ENCODE data around the gene PAX9. TPM values are rescaled to one million over a fixed set of nuclear protein-coding genes. Genes with fewer than 3 reads are reported as not detected.

PAX9 gene
- 1 to 10 TPM in 2 of 3 donors, under 1 TPM in 1; 0.64 to 4.9 (median 1.3) TPM for total RNA-seq

- TF ChIP-seq POLR2A (IDR thresholded peaks at IDR 0.05): no peak
- TF ChIP-seq POLR2AphosphoS5 (IDR thresholded peaks at IDR 0.05): no peak
- TF ChIP-seq, protein P1, sequence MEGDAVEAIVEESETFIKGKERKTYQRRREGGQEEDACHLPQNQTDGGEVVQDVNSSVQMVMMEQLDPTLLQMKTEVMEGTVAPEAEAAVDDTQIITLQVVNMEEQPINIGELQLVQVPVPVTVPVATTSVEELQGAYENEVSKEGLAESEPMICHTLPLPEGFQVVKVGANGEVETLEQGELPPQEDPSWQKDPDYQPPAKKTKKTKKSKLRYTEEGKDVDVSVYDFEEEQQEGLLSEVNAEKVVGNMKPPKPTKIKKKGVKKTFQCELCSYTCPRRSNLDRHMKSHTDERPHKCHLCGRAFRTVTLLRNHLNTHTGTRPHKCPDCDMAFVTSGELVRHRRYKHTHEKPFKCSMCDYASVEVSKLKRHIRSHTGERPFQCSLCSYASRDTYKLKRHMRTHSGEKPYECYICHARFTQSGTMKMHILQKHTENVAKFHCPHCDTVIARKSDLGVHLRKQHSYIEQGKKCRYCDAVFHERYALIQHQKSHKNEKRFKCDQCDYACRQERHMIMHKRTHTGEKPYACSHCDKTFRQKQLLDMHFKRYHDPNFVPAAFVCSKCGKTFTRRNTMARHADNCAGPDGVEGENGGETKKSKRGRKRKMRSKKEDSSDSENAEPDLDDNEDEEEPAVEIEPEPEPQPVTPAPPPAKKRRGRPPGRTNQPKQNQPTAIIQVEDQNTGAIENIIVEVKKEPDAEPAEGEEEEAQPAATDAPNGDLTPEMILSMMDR (IDR thresholded peaks at IDR 0.05): no peak
- DNase-seq (ENCODE audit: low spot score in 2 of 2): peak; percentile 76 to 80
- intact Hi-C loops (cut with DNase I; ENCODE audit: low total_unique reads): no loop called here
- Histone ChIP-seq H3K4me3 (peak within 1 kb of the TSS; percentile 43 to 71 (median 53)), H3K9me3 (no peaks in the 10 kb centered on the region), H3K27ac (peak within 1 kb of the TSS in 1 of 2 donors; percentile 55), H3K4me1 (peaks cover 15 to 19% of the 10 kb centered on the region in 2 donors), H3K36me3 (no peaks in the 10 kb centered on the region), H3K27me3 (peaks cover 4 to 99% of the 10 kb centered on the region in 2 donors)
These were observed at the start of gene PAX9 for GRCh38 chr14:36661506-36662257. Gene PAX9, plus strand, starts transcription at chr14:36661860. Its CDS starts 230 bp downstream, at chr14:36662090.

- no peaks in the 10 kb centered on the region for H3K9me3 ChIP-seq
- DNase-seq (ENCODE audit: low spot score in 2 of 2): no peak
- H3K4me3 ChIP-seq: no peak overlapping the region
- no peak for TF ChIP-seq POLR2A (IDR thresholded peaks at IDR 0.05)
- TF ChIP-seq, protein P1 (IDR thresholded peaks at IDR 0.05): no peak
- TF ChIP-seq POLR2AphosphoS5 (IDR thresholded peaks at IDR 0.05): no peak
- H3K27me3 ChIP-seq: no peaks in the 10 kb centered on the region
- H3K4me1 ChIP-seq: no peaks in the 10 kb centered on the region
- H3K36me3 ChIP-seq: no peaks in the 10 kb centered on the region
- H3K27ac ChIP-seq: no peak overlapping the region
- intact Hi-C loops (cut with DNase I; ENCODE audit: low total_unique reads): no loop called here
These were observed 43.8 kb upstream of the PAX9 start for GRCh38 chr14:36617824-36618223.

- intact Hi-C loops (cut with DNase I; ENCODE audit: low total_unique reads): no loop called here
- no peak for DNase-seq (ENCODE audit: low spot score in 2 of 2)
- H3K4me3 ChIP-seq: no peak overlapping the region
- H3K36me3 ChIP-seq: no peaks in the 10 kb centered on the region
- H3K4me1 ChIP-seq: no peaks in the 10 kb centered on the region
- TF ChIP-seq POLR2A (IDR thresholded peaks at IDR 0.05) (no peak), POLR2AphosphoS5 (IDR thresholded peaks at IDR 0.05) (no peak)
- TF ChIP-seq, protein P1 (IDR thresholded peaks at IDR 0.05): no peak
- H3K9me3 ChIP-seq: no peaks in the 10 kb centered on the region
- no peak overlapping the region for H3K27ac ChIP-seq
- no peaks in the 10 kb centered on the region for H3K27me3 ChIP-seq
These were observed 43.0 kb upstream of the PAX9 start for GRCh38 chr14:36618641-36619040.

GRCh38 chr14:36619131-36619530 lies 42.5 kb upstream of the PAX9 start:
- DNase-seq (ENCODE audit: low spot score in 2 of 2): no peak
- H3K27ac ChIP-seq: no peak overlapping the region
- H3K9me3 ChIP-seq: no peaks in the 10 kb centered on the region
- H3K36me3 ChIP-seq: no peaks in the 10 kb centered on the region
- intact Hi-C loops (cut with DNase I; ENCODE audit: low total_unique reads): no loop called here
- TF ChIP-seq POLR2A (IDR thresholded peaks at IDR 0.05): no peak
- TF ChIP-seq, protein P1 (IDR thresholded peaks at IDR 0.05): no peak
- no peak for TF ChIP-seq POLR2AphosphoS5 (IDR thresholded peaks at IDR 0.05)
- H3K27me3 ChIP-seq: no peaks in the 10 kb centered on the region
- no peaks in the 10 kb centered on the region for H3K4me1 ChIP-seq
- no peak overlapping the region for H3K4me3 ChIP-seq

DNA sequence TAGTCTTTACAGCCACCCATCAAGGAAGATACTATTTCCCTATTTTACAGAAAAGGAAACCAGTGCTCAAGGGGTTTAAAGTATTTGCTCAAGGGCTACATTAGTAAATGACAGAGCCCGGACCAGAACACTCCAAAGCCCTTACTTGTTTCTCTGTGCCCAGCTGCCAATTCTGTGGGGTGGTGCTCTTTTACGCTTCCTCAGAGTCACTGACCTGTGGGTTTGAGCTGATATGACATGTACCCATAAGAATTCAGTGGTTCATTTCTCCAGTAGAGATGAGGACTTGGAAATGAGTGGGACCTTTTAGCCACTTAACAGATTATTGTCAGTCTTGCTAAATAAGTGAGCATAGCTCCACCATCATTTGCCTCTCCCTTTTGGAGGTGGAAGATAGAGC lies 41.8 kb upstream of the PAX9 start:
- DNase-seq (ENCODE audit: low spot score in 2 of 2): no peak
- Histone ChIP-seq H3K4me1 (no peaks in the 10 kb centered on the region), H3K36me3 (no peaks in the 10 kb centered on the region), H3K27me3 (no peaks in the 10 kb centered on the region), H3K9me3 (no peaks in the 10 kb centered on the region), H3K4me3 (no peak overlapping the region), H3K27ac (no peak overlapping the region)
- intact Hi-C loops (cut with DNase I; ENCODE audit: low total_unique reads): no loop called here
- TF ChIP-seq POLR2AphosphoS5 (IDR thresholded peaks at IDR 0.05) (no peak), POLR2A (IDR thresholded peaks at IDR 0.05) (no peak)
- TF ChIP-seq, protein P1 (IDR thresholded peaks at IDR 0.05): no peak

Measured in breast epithelium (tissue), 4 donors.